ENCODE results near the gene SCAPER.

DNA sequence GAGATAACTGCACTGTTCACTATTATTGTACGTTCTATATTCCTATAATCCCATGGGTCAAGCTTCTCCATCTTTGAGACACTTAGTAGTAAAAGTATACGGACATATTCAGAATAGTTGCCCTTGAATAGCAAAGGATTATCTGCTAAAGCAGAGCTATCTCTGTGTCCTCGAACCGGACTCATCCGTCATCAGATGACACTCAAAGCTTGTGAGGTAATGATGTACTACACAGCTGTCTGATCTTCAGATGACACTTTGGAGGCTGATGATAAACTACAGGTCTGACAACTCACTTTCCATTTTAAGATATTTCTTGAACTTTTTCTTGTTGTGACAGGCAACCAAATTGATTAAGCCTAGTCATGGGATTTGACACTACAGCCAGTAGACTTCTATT, 240.2 kb downstream of the SCAPER start:
- TF ChIP-seq, protein P1, sequence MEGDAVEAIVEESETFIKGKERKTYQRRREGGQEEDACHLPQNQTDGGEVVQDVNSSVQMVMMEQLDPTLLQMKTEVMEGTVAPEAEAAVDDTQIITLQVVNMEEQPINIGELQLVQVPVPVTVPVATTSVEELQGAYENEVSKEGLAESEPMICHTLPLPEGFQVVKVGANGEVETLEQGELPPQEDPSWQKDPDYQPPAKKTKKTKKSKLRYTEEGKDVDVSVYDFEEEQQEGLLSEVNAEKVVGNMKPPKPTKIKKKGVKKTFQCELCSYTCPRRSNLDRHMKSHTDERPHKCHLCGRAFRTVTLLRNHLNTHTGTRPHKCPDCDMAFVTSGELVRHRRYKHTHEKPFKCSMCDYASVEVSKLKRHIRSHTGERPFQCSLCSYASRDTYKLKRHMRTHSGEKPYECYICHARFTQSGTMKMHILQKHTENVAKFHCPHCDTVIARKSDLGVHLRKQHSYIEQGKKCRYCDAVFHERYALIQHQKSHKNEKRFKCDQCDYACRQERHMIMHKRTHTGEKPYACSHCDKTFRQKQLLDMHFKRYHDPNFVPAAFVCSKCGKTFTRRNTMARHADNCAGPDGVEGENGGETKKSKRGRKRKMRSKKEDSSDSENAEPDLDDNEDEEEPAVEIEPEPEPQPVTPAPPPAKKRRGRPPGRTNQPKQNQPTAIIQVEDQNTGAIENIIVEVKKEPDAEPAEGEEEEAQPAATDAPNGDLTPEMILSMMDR (conservative IDR thresholded peaks at IDR 0.05; ENCODE audit: low read depth, low read length) = no peak
- no peak for TF ChIP-seq EZH2 (IDR thresholded peaks at IDR 0.05; ENCODE audit: borderline replicate concordance, low read depth, low read length, poor library complexity, severe bottlenecking)
